Kidney capillary endothelial cell (primary cell): ENCODE results near the gene DRICH1.
"Not testable (repeated sequence)": the region's sequence is repeated elsewhere in the genome, so short reads cannot be mapped to it uniquely, and the experiment has no call there.

Source experiments
- DNase-seq: peaks from one replicate; pipeline ENCODE4 v3.0.0-alpha.2; 2018; ENCODE audit warnings: low spot score

DRICH1 gene

DNA sequence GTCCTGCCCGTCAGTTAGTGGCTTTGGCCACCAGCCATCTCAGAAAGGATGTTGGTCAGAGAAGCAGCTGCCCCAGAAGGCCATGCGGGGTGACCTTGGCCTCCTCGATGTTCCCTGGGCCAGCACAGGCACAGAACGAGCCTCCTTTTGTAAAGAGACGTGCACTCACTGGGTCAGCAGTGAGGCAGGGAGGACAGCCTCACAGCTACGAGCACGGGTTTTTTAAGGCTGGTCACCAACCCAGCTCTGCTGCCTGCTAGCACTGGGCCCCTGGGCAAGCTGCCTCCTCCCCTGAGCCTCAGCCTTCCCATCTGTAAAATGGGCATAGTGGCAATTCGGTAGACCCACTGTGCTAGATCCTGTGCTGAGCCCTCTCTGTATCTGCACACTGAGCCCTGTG, 62.8 kb downstream of the DRICH1 start:
- no peak for DNase-seq

DNA sequence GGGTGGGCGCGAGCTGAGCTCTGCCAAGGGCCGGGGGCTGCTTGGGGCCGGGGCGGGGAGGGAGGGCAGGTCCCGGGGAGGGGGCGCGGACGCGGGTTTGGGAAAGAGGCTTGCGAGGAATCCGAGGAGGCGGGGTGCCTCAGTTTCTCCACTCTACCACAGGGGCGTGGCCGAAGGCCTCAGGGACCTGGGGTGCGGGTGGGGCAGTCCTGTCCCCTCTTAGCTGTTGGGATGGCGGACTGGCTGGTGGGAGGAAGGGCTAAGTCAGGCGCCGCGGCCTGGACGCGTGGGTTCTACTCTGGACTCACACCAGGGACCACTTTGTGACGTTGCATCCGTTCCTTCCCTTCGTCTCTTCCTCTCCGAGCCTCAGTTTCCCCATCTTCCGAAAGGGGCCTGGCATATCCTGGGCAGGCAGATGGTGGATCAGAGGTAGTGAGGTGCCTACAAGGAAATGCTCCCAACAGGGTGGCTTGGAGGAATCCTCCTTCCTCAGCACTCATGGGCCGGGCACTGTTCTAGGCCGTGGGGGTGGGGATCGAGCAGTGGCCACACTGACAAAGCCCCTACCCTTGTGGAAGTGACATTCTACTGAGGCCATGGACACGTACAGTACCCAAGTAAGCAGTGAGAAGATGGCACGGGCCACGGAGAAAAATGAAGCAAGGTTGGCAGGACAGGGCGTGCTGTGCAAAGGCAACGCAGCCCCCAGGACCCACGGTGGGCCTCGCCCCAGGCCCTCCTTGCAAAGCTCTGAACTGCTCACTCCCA, 65.2 kb downstream of the DRICH1 start:
- DNase-seq, result no peak

DNA sequence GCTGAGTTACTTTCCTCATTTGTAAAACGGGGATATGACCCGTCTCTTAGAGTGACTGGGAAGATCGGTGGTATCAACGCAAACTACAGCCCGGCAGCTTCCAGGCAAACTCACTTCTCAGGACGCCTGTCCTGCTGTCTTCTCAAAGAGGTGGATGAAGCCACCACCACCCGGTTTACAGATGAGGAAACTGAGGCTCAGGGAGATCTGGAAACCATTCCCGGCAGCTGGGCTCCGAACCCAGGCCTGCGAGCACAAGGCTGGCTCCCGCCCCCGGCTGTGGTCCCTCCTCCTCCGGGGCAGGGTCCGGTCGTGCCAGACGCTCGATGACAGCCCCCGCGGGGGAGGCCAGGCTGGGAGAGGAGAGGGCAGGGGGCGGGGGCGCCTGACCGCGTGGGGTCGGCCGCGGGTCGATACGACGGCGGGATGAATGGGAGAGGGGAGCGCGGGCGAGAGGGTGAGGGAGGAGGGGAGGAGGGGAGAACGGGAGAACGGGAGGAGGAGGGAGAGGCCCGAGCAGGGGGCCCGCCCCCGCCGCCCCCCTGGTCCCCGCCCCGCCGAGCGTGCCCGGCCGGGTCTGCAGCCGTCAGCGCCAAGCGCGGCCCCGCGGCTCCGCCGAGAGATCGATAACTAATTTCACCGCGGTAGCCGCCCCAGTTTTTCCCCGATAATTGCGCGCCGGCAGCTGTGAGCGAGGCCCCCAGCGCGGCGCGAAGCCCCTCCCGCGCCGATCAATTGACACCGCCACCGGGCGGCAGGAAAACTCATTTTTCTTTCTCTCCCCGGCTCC, 66.0 kb downstream of the DRICH1 start:
- DNase-seq, result no peak

DNA sequence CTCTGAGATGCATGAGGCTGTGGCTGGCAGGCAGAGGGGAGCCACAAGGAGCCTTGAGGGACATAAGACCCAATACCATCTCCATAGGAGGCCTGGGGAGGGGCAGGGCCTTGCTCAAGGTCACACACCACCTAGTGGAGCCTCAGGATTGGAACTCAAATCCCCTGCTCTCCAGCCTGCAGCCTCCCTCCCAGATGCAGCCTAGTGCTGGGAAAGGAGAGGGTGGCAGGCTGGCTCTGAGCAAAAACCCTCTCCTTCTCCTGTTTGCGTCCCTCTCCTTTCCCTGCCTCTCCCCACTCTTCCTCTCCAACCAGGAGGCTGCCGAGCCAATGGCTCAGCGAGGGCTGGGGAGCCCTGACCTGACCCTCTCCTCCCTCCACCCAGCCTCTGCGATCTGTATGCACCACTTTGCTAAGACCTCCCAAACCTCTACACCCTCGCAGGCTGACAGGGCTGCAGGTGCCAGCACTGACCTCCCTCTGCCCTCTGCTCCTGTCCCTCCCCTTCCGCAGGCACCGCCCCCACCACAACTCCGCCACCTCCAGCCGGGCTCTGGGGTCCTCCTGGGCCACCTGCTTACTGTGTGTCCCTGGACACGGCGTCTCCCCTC, 66.7 kb downstream of the DRICH1 start:
- no peak for DNase-seq

GRCh38 chr22:23564276-23564675, 67.8 kb downstream of the DRICH1 start:
- DNase-seq, result no peak

- no peak for DNase-seq
Measured at GRCh38 chr22:23563111-23563510, 69.0 kb downstream of the DRICH1 start.

DNA sequence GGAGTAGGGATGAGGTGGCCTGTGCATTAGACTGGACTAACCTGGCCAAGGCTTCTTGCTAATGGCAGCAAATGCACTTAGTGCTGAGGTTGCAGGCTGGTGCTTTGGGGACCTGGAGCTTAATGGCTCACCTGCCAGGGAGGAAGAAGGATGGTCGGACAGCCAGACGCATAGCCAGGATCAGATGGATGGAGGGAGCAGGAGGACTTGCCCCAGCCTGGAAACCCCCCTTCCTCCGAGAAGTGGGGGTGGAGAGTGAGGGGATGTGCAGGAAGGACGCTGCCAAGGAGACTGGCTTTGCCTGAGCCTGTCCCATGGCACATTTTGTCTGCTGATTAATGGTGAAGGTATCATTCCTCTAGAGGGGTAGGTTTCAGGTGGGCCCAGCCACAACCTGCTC, 69.9 kb downstream of the DRICH1 start:
- DNase-seq, result no peak

- DNase-seq, result not testable (repeated sequence)
Measured at GRCh38 chr22:23561025-23561510, 71.1 kb downstream of the DRICH1 start.

DNA sequence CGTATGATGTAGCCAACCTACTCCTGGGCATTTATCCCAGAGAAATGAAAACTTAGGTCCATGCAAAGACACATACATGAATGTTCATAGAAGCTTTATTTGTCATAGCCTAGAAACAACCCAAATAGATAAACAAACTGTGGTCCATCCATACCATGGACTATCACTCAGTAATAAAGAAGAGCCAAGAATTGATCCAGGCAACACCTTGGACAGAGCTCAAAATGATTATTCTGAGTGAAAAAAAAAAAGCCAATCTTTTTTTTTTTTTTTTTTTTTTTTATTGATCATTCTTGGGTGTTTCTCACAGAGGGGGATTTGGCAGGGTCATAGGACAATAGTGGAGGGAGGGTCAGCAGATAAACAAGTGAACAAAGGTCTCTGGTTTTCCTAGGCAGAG, 71.9 kb downstream of the DRICH1 start:
- DNase-seq, result not testable (repeated sequence)
